ENCODE results near the gene EEF1A2. TPM values are rescaled to one million over a fixed set of nuclear protein-coding genes. Genes with fewer than 3 reads are reported as not detected.

Gene EEF1A2
- total and polyA plus RNA-seq, 4 donors = 0.05 to 0.12 TPM; not detected in 2

GRCh38 chr20:63545814-63546213 is 46.9 kb upstream of the EEF1A2 start:
- 61% methylated on average over 6 of the region's 6 CpGs for WGBS
- TF ChIP-seq EGR1 (IDR thresholded peaks at IDR 0.05; ENCODE audit: low read depth in 2 of 2) (no peak), FOXA2 (IDR thresholded peaks at IDR 0.05) (no peak), ZBTB33 (IDR thresholded peaks at IDR 0.05) (no peak), NR2F2 (IDR thresholded peaks at IDR 0.05) (no peak), GABPA (IDR thresholded peaks at IDR 0.05 in 1 of 2, conservative IDR thresholded peaks at IDR 0.05 in 1 of 2) (no peak), YY1 (IDR thresholded peaks at IDR 0.05) (no peak), RXRA (IDR thresholded peaks at IDR 0.05) (no peak), REST (IDR thresholded peaks at IDR 0.05) (no peak), SP1 (IDR thresholded peaks at IDR 0.05) (no peak), FOXA1 (IDR thresholded peaks at IDR 0.05) (no peak), CTCF (IDR thresholded peaks at IDR 0.05; ENCODE audit: low read depth, low read length, missing input control) (no peak)
- H3K4me3 ChIP-seq (ENCODE audit: low read depth in 1 of 3, low read length in 3 of 3) = no peak overlapping the region

GRCh38 chr20:63544958-63545516 is 46.2 kb upstream of the EEF1A2 start:
- DNase-seq (ENCODE audit: low spot score) = no peak
- Histone ChIP-seq H3K9ac (ENCODE audit: low read depth in 1 of 2, low read length in 2 of 2) (no peak overlapping the region), H3K4me3 (ENCODE audit: low read depth in 1 of 3, low read length in 3 of 3) (no peak overlapping the region), H3K4me1 (ENCODE audit: control insufficient read depth in 4 of 4, insufficient read depth in 4 of 4, low read length in 3 of 4) (no peaks in the 10 kb centered on the region), H3K9me3 (ENCODE audit: control insufficient read depth in 4 of 4, low read length in 3 of 4) (no peaks in the 10 kb centered on the region), H3K36me3 (ENCODE audit: control insufficient read depth in 4 of 4, insufficient read depth in 3 of 4, low read depth in 1 of 4, low read length in 3 of 4) (no peaks in the 10 kb centered on the region), H3K27ac (ENCODE audit: low read depth in 1 of 2, low read length in 2 of 2) (no peak overlapping the region), H3K27me3 (ENCODE audit: control insufficient read depth in 4 of 4, insufficient read depth in 4 of 4, low read length in 3 of 4) (peaks cover 0 to 2% (median 0%) of the 10 kb centered on the region in 4 donors)
- 71% methylated on average over 19 of the region's 19 CpGs for WGBS
- TF ChIP-seq FOXA1 (IDR thresholded peaks at IDR 0.05) (no peak), RAD21 (IDR thresholded peaks at IDR 0.05) (no peak), REST (IDR thresholded peaks at IDR 0.05) (no peak), HNF4A (conservative IDR thresholded peaks at IDR 0.05) (no peak), ATF3 (IDR thresholded peaks at IDR 0.05) (no peak), EGR1 (IDR thresholded peaks at IDR 0.05; ENCODE audit: low read depth in 2 of 2) (no peak), ZBTB33 (IDR thresholded peaks at IDR 0.05) (no peak), FOXA2 (IDR thresholded peaks at IDR 0.05) (no peak), MAX (IDR thresholded peaks at IDR 0.05) (no peak), RXRA (IDR thresholded peaks at IDR 0.05) (no peak), JUND (IDR thresholded peaks at IDR 0.05) (no peak)

More at GRCh38 chr20:63545814-63546213, 46.9 kb upstream of the EEF1A2 start:
- H3K4me1 ChIP-seq (ENCODE audit: control insufficient read depth in 4 of 4, insufficient read depth in 4 of 4, low read length in 3 of 4) = no peaks in the 10 kb centered on the region
- H3K9ac ChIP-seq (ENCODE audit: low read depth in 1 of 2, low read length in 2 of 2) = no peak overlapping the region
- DNase-seq (ENCODE audit: low spot score) = no peak
- peaks cover 0 to 2% (median 0%) of the 10 kb centered on the region in 4 donors for H3K27me3 ChIP-seq (ENCODE audit: control insufficient read depth in 4 of 4, insufficient read depth in 4 of 4, low read length in 3 of 4)
- H3K36me3 ChIP-seq (ENCODE audit: control insufficient read depth in 4 of 4, insufficient read depth in 3 of 4, low read depth in 1 of 4, low read length in 3 of 4) = no peaks in the 10 kb centered on the region
- H3K9me3 ChIP-seq (ENCODE audit: control insufficient read depth in 4 of 4, low read length in 3 of 4) = no peaks in the 10 kb centered on the region
- no peak overlapping the region for H3K27ac ChIP-seq (ENCODE audit: low read depth in 1 of 2, low read length in 2 of 2)
